A673 (cell line): ENCODE results near the gene PRMT5. TPM values are rescaled to one million over a fixed set of nuclear protein-coding genes. Genes with fewer than 3 reads are reported as not detected.

Experiments used
- BruUV-seq: library from RNA; stranded (reverse); fragments of 400-500 nt; replicated peaks from 2 replicates; lab custom pipeline; 2021; lab: Mats Ljungman, UMichigan
- CTCF ChIA-PET: fragments of 300-600 bp; sonication (Branson Sonifier 250); formaldehyde crosslinking; loops from one replicate; lab custom pipeline; 2022; ENCODE audit warnings: antibody characterized with exemption; lab: Charles Lee
- POLR2A ChIA-PET: fragments of 300-600 bp; sonication (Branson Sonifier 250); formaldehyde crosslinking; loops from one replicate; lab custom pipeline; 2022; ENCODE audit warnings: antibody characterized with exemption; ENCODE audit not compliant: low non-redundant PET; lab: Charles Lee
- DNase-seq: peaks from one replicate; pipeline ENCODE4 v3.0.0-alpha.2; 2015; ENCODE audit warnings: low spot score
- H3K27ac ChIP-seq: fragments of 200-600 bp; sonication (generic); 2 replicates; pipeline ENCODE4 v1.5.1; 2016; ENCODE audit warnings: mixed run types, low read depth, mild to moderate bottlenecking, mixed read lengths, antibody characterized with exemption, low read length; ENCODE audit not compliant: poor library complexity, severe bottlenecking
- H3K27me3 ChIP-seq: fragments of 200-600 bp; sonication (generic); replicated peaks from 2 replicates; pipeline ENCODE4 v1.6.1; 2017; ENCODE audit warnings: mixed run types, low read depth, mild to moderate bottlenecking, mixed read lengths, antibody characterized with exemption, low read length; ENCODE audit not compliant: insufficient read depth, poor library complexity
- H3K36me3 ChIP-seq: fragments of 200-600 bp; sonication (generic); 2 replicates; pipeline ENCODE4 v1.6.1; 2016; ENCODE audit warnings: mixed run types, mild to moderate bottlenecking, mixed read lengths, antibody characterized with exemption, low read length; ENCODE audit not compliant: insufficient read depth, poor library complexity, severe bottlenecking
- H3K4me1 ChIP-seq: fragments of 200-600 bp; sonication (generic); 2 replicates; pipeline ENCODE4 v1.6.1; 2017; ENCODE audit warnings: mixed run types, mild to moderate bottlenecking, mixed read lengths, antibody characterized with exemption, low read length; ENCODE audit not compliant: insufficient read depth, poor library complexity, severe bottlenecking
- H3K4me3 ChIP-seq: fragments of 200-600 bp; sonication (generic); 2 replicates; pipeline ENCODE4 v1.5.1; 2016; ENCODE audit warnings: low read depth, mixed run types, mild to moderate bottlenecking, mixed read lengths, low read length; ENCODE audit not compliant: poor library complexity, severe bottlenecking
- H3K9me3 ChIP-seq: fragments of 200-600 bp; sonication (generic); 2 replicates; pipeline ENCODE4 v1.6.1; 2016; ENCODE audit warnings: mixed run types, low read depth, mild to moderate bottlenecking, mixed read lengths, antibody characterized with exemption, low read length; ENCODE audit not compliant: poor library complexity, severe bottlenecking
- CTCF ChIP-seq: fragments of 300-800, 200-600 bp; sonication (generic); conservative IDR thresholded peaks from 2 replicates; pipeline ENCODE4 v1.5.1; 2017; ENCODE audit warnings: low read depth, mild to moderate bottlenecking, antibody characterized with exemption, low read length, moderate library complexity, mixed read lengths
- EZH2 ChIP-seq: fragments of 200-600 bp; sonication (generic); IDR thresholded peaks from 2 replicates; pipeline ENCODE4 v1.6.1; 2017; ENCODE audit warnings: borderline replicate concordance, low read depth, mild to moderate bottlenecking, mixed read lengths, antibody characterized with exemption, low read length; ENCODE audit not compliant: poor library complexity, severe bottlenecking
- intact Hi-C: fragments of 100-400 bp; cut with micrococcal nuclease; formaldehyde crosslinking; loops from one replicate; pipeline ENCODE4 v1.10.0; 2022; ENCODE audit not compliant: unreplicated experiment
- total RNA-seq: library from RNA; stranded (reverse); gene quantifications from 2 replicates; pipeline ENCODE4 v1.2.3, GENCODE V29; 2021

Gene PRMT5
- total RNA-seq, 1 experiment from 2014 or later = 273 TPM

GRCh38 chr14:22878271-22879246, 50.6 kb downstream of the PRMT5 start:
- Histone ChIP-seq H3K36me3 (no peaks in the 10 kb centered on the region), H3K9me3 (no peaks in the 10 kb centered on the region), H3K4me1 (no peaks in the 10 kb centered on the region), H3K27ac (no peak overlapping the region), H3K27me3 (no peaks in the 10 kb centered on the region), H3K4me3 (no peak overlapping the region)
- ChIA-PET POLR2A (no interaction called here), CTCF (interaction anchor here (0.6 kb wide), 1 partner anchor 65 kb away, joined by 9 read pairs; no protein-coding TSS in a partner anchor)
- intact Hi-C loops = no loop called here
- TF ChIP-seq CTCF (no peak), EZH2 (no peak)
- no TSS peak for BruUV-seq
- no peak for DNase-seq

GRCh38 chr14:22877000-22877501, 52.1 kb downstream of the PRMT5 start:
- no peak for DNase-seq
- Histone ChIP-seq H3K9me3 (no peaks in the 10 kb centered on the region), H3K27ac (no peak overlapping the region), H3K4me1 (peaks cover 3% of the 10 kb centered on the region), H3K36me3 (no peaks in the 10 kb centered on the region), H3K27me3 (no peaks in the 10 kb centered on the region), H3K4me3 (no peak overlapping the region)
- intact Hi-C loops = no loop called here
- BruUV-seq = no TSS peak
- POLR2A ChIA-PET = no interaction called here
- CTCF ChIA-PET = no interaction called here
- no peak for TF ChIP-seq CTCF
- no peak for TF ChIP-seq EZH2

- DNase-seq = no peak
- peaks cover 10% of the 10 kb centered on the region for H3K4me1 ChIP-seq
- intact Hi-C loops = no loop called here
- H3K36me3 ChIP-seq = no peaks in the 10 kb centered on the region
- H3K4me3 ChIP-seq = no peak overlapping the region
- ChIA-PET POLR2A (no interaction called here), CTCF (no interaction called here)
- H3K27me3 ChIP-seq = no peaks in the 10 kb centered on the region
- no peak overlapping the region for H3K27ac ChIP-seq
- no TSS peak for BruUV-seq
- TF ChIP-seq CTCF (no peak), EZH2 (no peak)
- no peaks in the 10 kb centered on the region for H3K9me3 ChIP-seq
These were observed 53.3 kb downstream of the PRMT5 start for GRCh38 chr14:22875748-22876319.
